Epithelial cell of prostate (primary cell): Measurements from ENCODE around the gene SORCS3.

Experiments
- DNase-seq: peaks from one replicate; pipeline ENCODE4 v3.0.0-alpha.2; 2011; ENCODE audit warnings: low read depth, low spot score
- H3K27ac ChIP-seq: fragments of 450-650 bp; 2 replicates; pipeline ENCODE4 v1.5.1; 2017; ENCODE audit warnings: mild to moderate bottlenecking

SORCS3 gene

DNA sequence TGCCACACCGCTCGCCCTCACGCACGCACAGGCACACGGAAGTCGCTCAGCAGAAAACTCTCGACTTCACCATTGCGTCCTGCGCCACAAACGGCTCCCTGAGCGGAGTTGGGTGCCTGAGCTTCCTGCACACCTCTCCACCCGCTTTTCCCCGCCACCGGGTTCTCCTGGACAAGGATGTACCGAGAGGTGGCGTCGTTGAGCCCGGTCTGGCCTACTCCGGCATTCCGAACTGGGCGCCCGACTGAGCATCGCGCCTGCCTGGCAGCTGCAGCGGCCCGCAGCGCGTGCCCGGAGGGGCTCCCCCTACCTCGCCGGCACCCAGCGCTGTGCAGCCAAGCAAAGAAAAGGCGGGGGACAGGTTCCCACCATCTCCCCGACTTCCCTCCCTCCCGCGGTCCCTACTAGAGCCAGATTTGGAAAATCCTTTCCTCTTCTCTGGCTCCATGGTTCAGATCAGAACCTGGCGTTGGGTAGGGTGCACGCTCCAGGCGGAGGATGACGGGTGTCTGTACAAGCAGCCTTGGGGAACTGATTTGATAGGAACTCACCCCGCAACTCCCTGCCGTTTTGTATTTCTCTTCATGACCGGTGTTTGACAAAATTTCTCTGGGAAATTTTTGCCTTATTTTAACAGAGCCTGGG lies 1.7 kb downstream of the SORCS3 start:
- no peak for DNase-seq
- no peak overlapping the region for H3K27ac ChIP-seq

DNA sequence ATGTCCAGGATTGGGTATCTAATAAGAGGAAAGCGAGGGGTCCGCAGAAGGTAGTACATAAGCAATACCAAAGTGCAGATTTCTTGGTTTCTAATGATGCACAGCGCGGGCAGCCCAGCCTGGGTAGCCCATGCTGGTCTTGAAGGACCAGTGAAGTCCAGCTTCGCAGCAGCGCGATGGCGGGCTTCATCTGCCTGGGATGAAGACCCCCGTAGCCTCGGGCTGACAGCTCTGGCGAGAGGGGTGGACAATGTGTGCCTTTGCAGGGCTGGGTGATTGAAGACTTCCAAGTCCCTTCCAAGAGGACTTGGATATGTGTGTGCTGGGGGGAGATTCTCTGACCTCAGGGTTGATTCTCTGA lies 2.2 kb downstream of the SORCS3 start:
- DNase-seq = no peak

DNA sequence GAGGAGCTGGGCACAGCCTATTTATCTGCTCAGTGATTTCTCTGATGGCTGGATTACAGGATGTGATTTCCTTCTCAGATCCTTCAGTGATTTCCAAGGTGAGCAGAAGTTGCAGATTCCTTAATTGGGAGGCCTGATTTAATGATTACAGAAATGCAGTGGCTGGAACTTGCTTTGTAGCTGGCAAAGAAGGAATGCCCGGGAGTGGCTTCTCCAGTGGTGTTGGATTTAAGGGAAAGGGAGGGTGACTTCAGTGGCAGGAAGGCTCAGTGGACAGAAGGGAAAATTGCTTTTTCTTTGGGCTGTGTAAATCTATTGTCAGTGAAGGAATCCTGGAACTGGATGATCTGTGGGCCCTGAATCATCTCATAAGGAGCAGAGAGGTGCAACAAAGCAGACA lies 5.1 kb downstream of the SORCS3 start:
- DNase-seq = no peak
- no peak overlapping the region for H3K27ac ChIP-seq

More for the DNA sequence above, 2.2 kb downstream of the SORCS3 start:
- no peak overlapping the region for H3K27ac ChIP-seq

DNA sequence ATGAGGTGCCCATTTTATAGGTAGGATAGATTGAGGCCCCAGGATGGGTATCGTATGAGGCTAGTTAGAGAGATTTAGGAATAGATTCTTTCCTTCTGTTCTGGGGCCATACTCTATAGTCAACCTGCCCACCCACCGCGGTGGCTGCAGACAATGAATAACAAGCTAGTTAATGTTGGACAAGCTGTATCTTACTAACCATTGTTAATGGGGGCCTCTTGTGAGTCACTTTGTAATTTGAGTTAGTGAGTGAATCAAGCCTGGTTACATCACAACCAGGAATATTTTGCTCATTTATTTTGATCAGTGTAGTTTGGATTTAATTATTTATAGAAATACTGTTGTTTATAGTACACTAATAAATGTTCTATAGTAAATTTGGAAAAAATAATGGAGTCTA lies 7.3 kb downstream of the SORCS3 start:
- DNase-seq = no peak
- no peak overlapping the region for H3K27ac ChIP-seq

DNA sequence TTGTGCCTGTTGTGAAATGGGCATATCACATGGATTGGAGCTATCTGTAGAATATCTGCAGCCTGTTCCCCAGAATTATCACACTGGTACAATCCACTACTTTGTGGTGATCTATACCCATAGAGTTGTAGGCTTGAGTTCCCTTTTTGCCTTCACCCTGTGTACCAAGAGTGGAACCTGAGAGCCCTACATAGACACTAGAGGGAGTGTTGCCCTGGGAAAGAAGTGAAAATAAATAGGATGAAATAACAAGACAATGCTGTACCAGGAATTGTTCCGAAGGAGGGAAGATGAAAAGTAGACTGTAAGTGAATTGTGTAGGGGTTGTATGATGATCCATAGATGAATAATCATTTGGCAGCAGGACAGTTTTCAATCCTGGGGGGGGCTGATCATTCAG lies 9.0 kb downstream of the SORCS3 start:
- H3K27ac ChIP-seq = no peak overlapping the region
- DNase-seq = no peak

DNA sequence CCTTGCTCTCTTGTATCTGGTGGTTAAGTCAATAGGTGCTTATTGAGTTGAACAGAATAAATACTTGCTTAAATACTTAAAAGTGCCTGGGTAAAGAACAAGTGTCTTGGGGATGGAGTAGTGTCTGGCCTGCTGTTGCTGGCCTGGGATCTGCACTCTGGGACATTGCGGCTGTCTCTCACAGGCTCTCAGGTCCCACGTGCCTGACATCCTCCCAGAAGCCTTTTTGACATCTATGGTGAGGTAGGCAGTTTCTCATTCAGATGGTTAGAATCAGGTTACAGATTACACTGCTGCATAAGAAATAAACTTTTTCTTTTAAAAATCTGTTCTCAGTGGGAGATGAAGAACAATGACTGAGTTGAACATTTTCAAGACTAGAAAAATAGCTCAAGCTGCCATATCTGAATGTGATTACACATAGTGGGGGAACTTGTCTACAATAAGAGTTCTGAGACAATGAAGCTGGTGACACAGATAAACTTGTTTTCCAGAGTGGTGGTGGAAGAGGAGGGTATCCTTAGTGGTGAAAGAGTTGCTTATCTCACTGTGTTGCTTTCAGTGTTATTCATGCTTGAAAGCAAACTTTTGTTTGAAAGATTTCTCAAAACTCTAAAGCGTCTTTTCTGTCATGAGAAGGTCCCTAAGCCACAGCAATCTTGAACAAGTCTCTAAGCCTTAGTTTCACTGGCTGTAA lies 9.7 kb downstream of the SORCS3 start:
- H3K27ac ChIP-seq = no peak overlapping the region
- no peak for DNase-seq

DNA sequence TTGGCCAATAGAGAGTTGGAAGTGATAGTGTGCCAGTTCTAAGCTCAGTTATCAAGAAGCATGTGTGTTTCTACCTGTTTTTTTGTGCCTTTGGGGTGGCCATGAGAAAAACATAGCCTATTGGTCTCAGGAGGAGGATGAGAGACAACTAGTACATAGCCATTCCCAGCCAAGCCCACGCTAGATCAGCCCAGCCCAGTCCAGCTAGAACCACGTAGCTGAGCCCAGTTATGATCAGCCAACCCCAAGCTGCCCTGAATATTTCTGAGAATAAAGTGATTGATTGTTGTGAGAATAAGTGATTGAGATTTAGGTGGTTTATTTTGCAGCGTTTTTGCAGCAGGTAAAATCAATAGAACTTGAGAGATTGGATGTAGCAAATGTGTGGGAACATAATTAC lies 15.9 kb downstream of the SORCS3 start:
- no peak for DNase-seq
- H3K27ac ChIP-seq = no peak overlapping the region

DNA sequence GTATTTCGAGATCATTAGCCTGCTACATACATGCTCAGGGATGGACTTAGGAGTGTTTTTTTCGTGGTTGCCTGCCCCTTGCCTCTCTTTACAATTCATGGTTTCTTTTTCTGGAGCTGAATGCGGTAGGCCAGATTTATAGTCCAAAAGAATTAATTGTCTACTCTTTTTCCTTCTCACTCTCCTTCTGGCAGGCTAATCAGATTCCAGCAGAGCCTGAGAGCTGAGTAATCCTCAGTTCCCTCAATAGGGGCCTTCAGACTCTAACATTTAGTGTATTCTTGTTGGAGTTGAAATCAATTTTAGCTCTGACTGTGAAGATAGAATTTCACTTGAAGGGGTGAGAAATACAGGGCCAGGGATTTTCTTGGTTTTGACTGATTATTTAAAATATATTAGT lies 16.4 kb downstream of the SORCS3 start:
- DNase-seq = no peak
- no peak overlapping the region for H3K27ac ChIP-seq

DNA sequence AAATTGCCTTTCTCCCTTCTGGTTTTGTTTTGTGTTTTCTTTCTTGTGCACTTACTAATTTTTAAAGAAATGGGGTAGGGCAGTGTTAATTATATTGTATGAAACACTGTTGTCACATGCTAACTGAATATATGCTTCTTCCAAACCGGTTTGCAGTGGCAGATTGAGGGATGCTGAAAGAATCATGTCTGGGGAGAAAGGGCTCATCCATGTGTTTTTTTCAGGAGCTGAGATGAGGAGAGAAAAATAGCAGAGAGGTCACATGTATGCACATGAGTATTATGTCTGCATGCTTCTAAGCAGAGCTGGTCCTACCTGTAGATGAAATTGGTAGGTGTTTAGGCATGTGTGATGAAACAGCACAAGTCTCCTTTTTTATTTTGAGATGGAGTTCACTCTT lies 17.0 kb downstream of the SORCS3 start:
- DNase-seq = no peak
- no peak overlapping the region for H3K27ac ChIP-seq

DNA sequence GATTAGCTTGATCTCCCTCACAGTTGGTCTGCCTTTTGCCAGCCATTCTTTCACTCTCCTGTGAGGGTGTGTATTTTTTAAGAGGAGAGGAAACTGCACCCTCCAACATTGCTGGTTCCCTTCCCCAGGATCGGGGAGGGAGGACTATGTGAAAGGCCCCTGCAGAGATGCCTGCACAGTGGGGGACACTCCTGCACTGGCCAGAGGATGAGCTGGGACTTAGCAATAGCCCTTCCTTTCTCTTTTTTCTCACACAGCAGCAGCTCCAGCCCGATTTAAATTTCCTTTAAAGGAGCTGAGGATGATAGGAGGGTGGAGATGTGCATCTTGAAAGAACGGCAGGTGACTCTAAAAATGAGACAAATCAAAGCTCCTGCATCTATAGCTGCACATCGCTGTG lies 18.7 kb downstream of the SORCS3 start:
- no peak overlapping the region for H3K27ac ChIP-seq
- DNase-seq = no peak

DNA sequence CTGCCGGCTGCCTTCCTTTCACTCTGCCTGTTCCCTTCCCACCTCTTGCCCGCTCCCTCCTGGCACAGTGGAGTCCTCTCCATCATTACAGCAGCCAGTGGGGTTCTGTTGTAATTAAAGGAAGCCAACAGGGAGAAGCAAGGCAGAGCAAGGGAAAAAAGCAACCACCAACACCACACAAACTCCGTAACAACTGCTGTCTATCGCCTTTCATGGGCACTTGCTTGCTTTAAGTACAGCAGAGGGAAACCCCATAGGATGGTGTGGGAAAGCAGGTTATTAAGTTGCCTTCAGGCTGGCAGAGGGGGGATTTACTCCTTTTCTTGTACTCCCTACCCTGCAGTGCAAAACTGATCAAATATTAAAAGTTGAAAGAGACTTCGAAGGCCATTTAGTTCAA lies 22.0 kb downstream of the SORCS3 start:
- no peak overlapping the region for H3K27ac ChIP-seq

DNA sequence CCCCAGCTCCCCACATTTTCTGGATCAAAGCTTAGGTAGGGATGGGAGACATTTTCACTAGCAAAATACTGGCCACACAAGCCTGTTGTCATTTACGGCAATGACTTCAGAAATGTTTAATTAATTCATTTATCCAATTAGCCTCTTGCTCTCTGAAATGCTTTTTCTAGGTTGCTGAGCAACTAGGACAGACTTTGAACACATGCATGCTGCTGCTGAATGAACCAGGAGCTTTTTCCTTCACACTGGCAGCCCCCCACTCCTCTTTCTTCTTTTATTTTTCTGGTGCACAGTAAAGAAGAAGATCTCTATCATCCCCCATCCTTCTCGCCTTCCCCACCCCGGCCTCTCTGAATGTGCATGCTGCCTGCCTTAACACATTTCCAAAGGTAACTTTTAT lies 22.5 kb downstream of the SORCS3 start:
- DNase-seq = no peak
- H3K27ac ChIP-seq = no peak overlapping the region

More for the DNA sequence above, 22.0 kb downstream of the SORCS3 start:
- DNase-seq = no peak

DNA sequence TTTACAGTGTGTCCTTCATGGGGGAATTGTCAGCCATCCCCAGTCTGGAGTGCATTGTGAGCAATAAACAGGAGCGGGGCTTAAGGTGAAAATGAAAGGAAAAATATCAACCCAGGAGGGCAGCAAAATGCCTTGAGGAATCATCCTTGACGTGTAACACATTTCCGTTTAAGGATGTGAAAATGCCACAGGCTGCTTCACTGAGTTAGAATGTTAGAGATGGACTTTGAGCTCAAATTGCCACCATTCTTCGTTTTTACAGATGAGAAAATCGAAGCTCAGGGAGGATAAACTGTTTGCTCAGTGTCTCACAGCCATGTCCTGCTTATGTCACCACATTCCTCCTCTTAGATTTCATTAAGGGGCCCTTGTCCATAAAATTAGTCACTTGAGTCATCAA lies 23.1 kb downstream of the SORCS3 start:
- DNase-seq = no peak
- H3K27ac ChIP-seq = no peak overlapping the region

DNA sequence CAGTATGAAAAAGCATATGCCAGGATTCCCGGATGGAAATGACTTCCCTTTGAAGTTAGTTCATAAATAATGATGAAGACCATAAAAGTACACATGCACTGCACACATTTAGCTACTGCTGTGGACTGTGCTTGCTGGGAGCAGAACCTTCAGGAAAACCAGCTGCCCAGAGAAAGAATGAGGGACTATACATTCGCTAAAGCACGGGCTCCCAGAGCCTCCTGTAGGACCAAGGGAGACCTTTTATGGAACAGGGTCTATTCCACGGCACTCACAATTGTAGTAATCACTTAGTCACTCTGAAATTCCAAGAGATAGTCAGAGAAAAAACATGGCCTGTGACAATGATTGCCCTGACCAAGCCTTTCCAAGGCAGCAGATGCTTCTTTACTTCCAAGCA lies 24.1 kb downstream of the SORCS3 start:
- DNase-seq = no peak
- no peak overlapping the region for H3K27ac ChIP-seq

DNA sequence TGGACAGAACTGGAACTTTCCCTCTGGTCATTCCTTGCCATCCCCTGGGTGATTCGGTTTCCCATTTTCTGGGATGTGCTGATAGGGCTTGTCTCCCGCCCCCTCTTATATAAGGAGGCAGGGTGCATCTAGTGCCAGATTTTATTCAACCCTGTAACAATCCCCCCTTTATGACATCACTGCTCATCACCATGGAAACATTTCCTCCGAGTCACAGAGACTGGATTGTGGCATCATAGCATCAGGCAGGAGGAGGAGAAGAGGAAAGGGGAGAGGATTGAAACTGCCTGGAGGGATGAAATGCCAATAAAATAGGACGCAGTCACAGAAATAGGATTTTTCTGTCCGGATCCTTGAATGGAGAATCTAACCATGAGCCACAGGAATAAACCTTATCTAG lies 25.0 kb downstream of the SORCS3 start:
- H3K27ac ChIP-seq = no peak overlapping the region
- DNase-seq = no peak

DNA sequence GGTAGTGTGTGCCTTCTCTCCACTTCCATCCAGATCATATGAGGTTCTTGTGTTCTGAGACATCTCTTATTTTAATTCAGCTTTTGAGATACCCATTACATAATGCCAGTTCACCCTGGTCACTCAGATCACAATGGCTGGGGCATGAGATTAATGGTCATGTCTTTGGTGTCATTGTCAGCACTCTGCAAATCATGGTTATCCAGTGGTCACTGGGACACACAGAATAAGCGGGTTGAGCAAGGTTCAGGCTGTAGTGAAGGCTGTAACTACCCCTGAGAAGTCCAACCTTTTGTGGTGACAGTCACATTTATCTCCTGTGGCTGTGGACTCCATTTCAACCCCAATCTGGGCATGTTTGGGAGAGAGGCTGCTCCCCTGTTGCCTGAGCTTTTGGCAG lies 35.8 kb downstream of the SORCS3 start:
- no peak overlapping the region for H3K27ac ChIP-seq
- DNase-seq = no peak

DNA sequence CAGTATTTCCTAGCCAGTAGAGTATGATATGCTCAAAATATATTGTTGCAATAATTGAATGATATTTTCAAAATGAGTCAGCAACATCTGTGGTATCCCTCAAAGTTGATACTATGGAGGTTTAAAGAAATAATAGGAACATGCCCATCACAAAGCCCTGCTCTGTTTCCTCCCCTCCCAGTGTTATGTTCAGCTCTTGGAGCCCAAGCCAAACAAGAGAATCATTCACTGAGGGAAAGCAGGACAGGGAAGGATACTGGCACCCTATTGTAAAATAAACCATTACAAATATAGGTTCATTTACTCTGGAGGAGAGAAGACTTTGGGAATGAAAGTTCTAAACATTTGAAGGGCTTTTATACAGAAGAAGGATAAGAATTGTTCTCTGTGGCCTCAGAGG lies 37.6 kb downstream of the SORCS3 start:
- DNase-seq = no peak

DNA sequence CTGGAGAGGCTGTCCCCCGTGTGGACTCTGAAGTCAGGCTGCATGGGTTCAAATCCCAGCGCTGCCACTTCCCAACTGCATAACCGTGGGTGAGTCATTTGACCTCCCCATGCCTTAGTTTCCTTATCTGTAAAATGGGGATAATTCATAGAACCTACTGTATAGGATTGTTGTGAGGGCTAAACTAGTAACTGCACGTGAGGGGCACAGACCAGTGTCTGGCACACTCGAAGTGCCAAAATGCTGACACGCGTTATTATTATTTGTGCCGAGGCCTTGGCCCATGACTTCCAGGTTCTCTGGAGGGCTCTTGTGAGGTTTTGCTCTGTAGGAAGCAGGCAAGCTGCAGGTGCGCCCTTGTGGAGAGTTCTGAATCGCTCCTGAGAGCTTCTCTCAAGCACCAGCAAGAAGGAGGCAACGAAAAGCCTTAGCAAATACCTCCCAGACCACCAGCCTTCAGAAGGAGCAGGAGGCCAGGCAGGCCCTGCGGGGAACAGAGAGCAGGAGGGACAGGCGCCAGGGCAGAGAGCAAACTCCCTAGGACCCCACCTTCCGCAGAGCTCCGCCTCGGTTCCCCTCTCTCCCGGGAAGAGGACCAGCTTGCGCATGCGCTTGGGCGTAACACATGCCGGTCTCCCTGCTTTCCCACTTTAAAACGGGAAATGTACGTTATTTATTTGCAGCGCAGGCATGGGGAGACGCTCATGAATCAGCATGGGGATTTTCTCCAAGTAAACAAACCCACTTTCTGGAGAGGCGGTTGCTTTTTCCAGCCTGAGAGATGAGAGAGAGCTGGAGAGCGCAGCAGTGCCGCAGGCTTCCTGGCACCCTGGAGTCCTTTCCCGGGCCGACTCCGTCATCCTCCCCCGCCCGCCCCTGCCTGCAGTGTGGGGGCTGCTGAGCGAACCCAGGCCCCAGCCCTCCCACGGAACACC lies 39.6 kb downstream of the SORCS3 start:
- no peak for DNase-seq

More for the DNA sequence above, 37.6 kb downstream of the SORCS3 start:
- H3K27ac ChIP-seq = no peak overlapping the region

DNA sequence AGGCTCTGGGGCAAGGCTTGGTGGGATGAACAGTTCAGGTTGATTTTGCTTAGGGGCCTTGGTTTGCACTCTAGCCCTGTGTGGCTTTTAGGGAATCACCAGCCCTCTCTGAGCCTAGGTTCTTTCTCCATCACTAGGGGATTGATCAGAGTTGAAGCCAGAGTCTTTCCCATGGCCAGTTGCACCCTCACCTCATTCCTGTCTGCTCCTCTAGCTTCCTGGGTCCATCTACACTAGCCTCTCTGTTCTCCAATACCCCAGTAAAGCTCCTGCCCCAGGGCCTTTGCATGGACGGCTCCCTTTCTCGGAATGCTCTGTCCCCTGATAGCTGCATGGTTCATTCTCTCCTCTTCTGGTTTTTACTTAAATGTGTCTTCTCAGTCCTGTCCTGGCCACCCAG lies 40.4 kb downstream of the SORCS3 start:
- DNase-seq = no peak
- H3K27ac ChIP-seq = no peak overlapping the region

More for the DNA sequence above, 39.6 kb downstream of the SORCS3 start:
- H3K27ac ChIP-seq = no peak overlapping the region

DNA sequence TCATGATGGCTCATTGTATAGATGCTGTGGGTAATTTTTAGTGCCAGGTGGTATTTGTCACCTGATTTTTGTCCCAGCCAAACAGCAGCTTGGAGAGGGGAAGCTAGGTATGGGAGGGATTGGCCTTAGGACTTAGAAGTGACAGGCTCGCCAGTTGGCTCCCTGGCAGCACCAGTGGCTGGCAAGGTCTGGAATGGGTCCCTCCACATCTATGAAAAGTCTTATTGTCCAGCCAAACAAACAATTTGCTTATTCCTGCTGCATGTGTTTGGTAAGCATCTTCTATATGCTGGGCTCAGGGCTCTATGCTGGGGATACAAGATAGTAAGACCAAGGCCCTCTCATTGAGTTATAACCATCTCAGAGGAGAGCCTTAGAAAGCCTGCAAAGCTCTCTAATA lies 42.5 kb downstream of the SORCS3 start:
- no peak overlapping the region for H3K27ac ChIP-seq
- no peak for DNase-seq

DNA sequence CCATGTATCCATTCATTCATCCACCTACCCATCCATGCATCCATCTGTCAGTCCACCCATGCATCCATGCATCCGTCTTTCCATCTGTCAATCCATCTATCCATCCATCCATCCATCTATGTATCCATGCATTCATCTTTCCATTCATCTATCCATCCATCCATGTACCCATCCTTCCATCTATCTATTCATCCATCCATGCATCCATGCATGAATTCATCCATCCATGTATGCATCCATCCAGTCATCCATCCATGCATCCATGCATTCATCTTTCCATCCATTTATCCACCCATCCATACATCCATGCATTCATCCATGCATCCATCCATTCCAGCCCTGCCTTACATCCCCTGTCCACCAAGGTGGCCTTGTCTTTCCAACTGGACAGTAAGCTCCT lies 45.7 kb downstream of the SORCS3 start:
- no peak overlapping the region for H3K27ac ChIP-seq
- DNase-seq = no peak
